HEK293 (cell line): Measurements from ENCODE around the gene PLA2G4A.

ENCODE experiments used
- CTCF ChIA-PET: fragments of 350-600 bp; formaldehyde crosslinking; extraction: SDS; loops from one replicate; lab custom pipeline; 2021; ENCODE audit warnings: antibody characterized with exemption; lab: Yijun Ruan, JAX
- POLR2A ChIA-PET: fragments of 300-600 bp; formaldehyde crosslinking; extraction: SDS; loops from one replicate; lab custom pipeline; 2020; ENCODE audit warnings: antibody characterized with exemption, inconsistent platforms; lab: Yijun Ruan, JAX
- H3K27ac ChIP-seq: fragments of 200-500 bp; sonication (Bioruptor generic); 2 replicates; pipeline ENCODE4 v1.5.1; 2014; ENCODE audit warnings: low read depth, low read length, control low read depth, inconsistent platforms; ENCODE audit errors: extremely low read depth
- H3K36me3 ChIP-seq, 2 experiments: fragments of 200-500 bp in 1 of 2; sonication (Bioruptor generic) in 1 of 2; 1 replicate in 1 of 2; 2 replicates in 1 of 2; pipeline ENCODE4 v1.5.1; 2014 to 2017; ENCODE audit warnings: inconsistent platforms in 2 of 2, low read length in 2 of 2; ENCODE audit not compliant: control insufficient read depth in 2 of 2, insufficient read depth in 1 of 2
- H3K4me1 ChIP-seq: fragments of 200-500 bp; sonication (Bioruptor generic); 2 replicates; pipeline ENCODE4 v1.5.1; 2014; ENCODE audit warnings: mild to moderate bottlenecking, low read length, inconsistent platforms; ENCODE audit not compliant: control insufficient read depth, insufficient read depth
- H3K4me3 ChIP-seq: 2 replicates; pipeline ENCODE4 v1.5.1; 2011; ENCODE audit warnings: low read depth, mild to moderate bottlenecking, control low read depth, low read length, moderate library complexity
- H3K9me3 ChIP-seq: fragments of 200-500 bp; sonication (Bioruptor generic); 2 replicates; pipeline ENCODE4 v1.5.1; 2014; ENCODE audit warnings: low read depth, low read length, inconsistent platforms; ENCODE audit not compliant: control insufficient read depth, insufficient read depth
- AEBP2 ChIP-seq: fragments of 450-650 bp; formaldehyde crosslinking; IDR thresholded peaks from 2 replicates; pipeline ENCODE4 v1.5.1; 2016; ENCODE audit warnings: missing biosample characterization, missing genetic modification characterization, borderline replicate concordance
- ATF2 ChIP-seq: fragments of 450-650 bp; formaldehyde crosslinking; IDR thresholded peaks from 2 replicates; pipeline ENCODE4 v1.5.1; 2016; ENCODE audit warnings: missing biosample characterization, missing genetic modification characterization, low read depth
- INSM2 ChIP-seq: fragments of 450-650 bp; formaldehyde crosslinking; IDR thresholded peaks from 2 replicates; pipeline ENCODE4 v1.5.1; 2016; ENCODE audit warnings: missing biosample characterization, missing genetic modification characterization
- TRIM28 ChIP-seq: IDR thresholded peaks from 2 replicates; pipeline ENCODE4 v1.6.1; 2011; ENCODE audit warnings: low read length, control low read depth, borderline replicate concordance
- ZNF114 ChIP-seq: fragments of 450-650 bp; formaldehyde crosslinking; IDR thresholded peaks from 2 replicates; pipeline ENCODE4 v1.5.0; 2017; ENCODE audit warnings: missing biosample characterization, missing genetic modification characterization
- ZNF140 ChIP-seq: fragments of 450-650 bp; formaldehyde crosslinking; IDR thresholded peaks from 2 replicates; pipeline ENCODE4 v1.5.1; 2016; ENCODE audit warnings: missing biosample characterization, missing genetic modification characterization
- ZNF266 ChIP-seq: fragments of 450-650 bp; formaldehyde crosslinking; IDR thresholded peaks from 2 replicates; pipeline ENCODE4 v1.5.1; 2016; ENCODE audit warnings: missing biosample characterization, missing genetic modification characterization, low read depth
- ZNF280D ChIP-seq: fragments of 450-650 bp; formaldehyde crosslinking; IDR thresholded peaks from 2 replicates; pipeline ENCODE4 v1.5.1; 2016; ENCODE audit warnings: missing biosample characterization, missing genetic modification characterization
- ZNF350 ChIP-seq: fragments of 450-650 bp; formaldehyde crosslinking; IDR thresholded peaks from 2 replicates; pipeline ENCODE4 v1.5.0; 2017; ENCODE audit warnings: missing biosample characterization, mild to moderate bottlenecking, missing genetic modification characterization
- ZNF362 ChIP-seq: fragments of 450-650 bp; formaldehyde crosslinking; IDR thresholded peaks from 2 replicates; pipeline ENCODE4 v1.5.1; 2016; ENCODE audit warnings: missing biosample characterization, missing genetic modification characterization
- ZNF366 ChIP-seq: fragments of 450-650 bp; formaldehyde crosslinking; conservative IDR thresholded peaks from 2 replicates; pipeline ENCODE4 v1.5.1; 2016; ENCODE audit warnings: missing biosample characterization, missing genetic modification characterization
- ZNF518A ChIP-seq: fragments of 450-650 bp; formaldehyde crosslinking; conservative IDR thresholded peaks from 2 replicates; pipeline ENCODE4 v1.5.1; 2016; ENCODE audit warnings: low read depth, missing biosample characterization, missing genetic modification characterization
- ZNF645 ChIP-seq: fragments of 450-650 bp; formaldehyde crosslinking; IDR thresholded peaks from 2 replicates; pipeline ENCODE4; 2016; ENCODE audit warnings: missing biosample characterization, missing genetic modification characterization
- ZNF747 ChIP-seq: fragments of 450-650 bp; formaldehyde crosslinking; IDR thresholded peaks from 2 replicates; pipeline ENCODE4 v1.5.1; 2016; ENCODE audit warnings: missing biosample characterization, missing genetic modification characterization

The PLA2G4A gene

GRCh38 chr1:186900539-186901237, 71.9 kb downstream of the PLA2G4A start:
- POLR2A ChIA-PET: no interaction called here
- no peak overlapping the region for H3K27ac ChIP-seq
- no peaks in the 10 kb centered on the region for H3K9me3 ChIP-seq
- no peak overlapping the region for H3K4me3 ChIP-seq
- H3K36me3 ChIP-seq: no peaks in the 10 kb centered on the region
- TF ChIP-seq ZNF645 (tag by site-specific recombination): no peak
- no peak for TF ChIP-seq ZNF518A (tag by site-specific recombination)
- peak; percentile 52; the same call in 1 of the 2 replicates for TF ChIP-seq ATF2 (tag by site-specific recombination)
- no peak for TF ChIP-seq ZNF140 (tag by site-specific recombination)
- TF ChIP-seq ZNF362 (tag by site-specific recombination): no peak
- TF ChIP-seq ZNF114 (tag by site-specific recombination): no peak
- no peak for TF ChIP-seq INSM2
- TF ChIP-seq ZNF266: no peak
- TF ChIP-seq, all 188 proteins: peak for 1
- CTCF ChIA-PET: no interaction called here
- H3K4me1 ChIP-seq: no peaks in the 10 kb centered on the region

- CTCF ChIA-PET: no interaction called here
- Histone ChIP-seq H3K36me3 (no peaks in the 10 kb centered on the region), H3K9me3 (no peaks in the 10 kb centered on the region)
- TF ChIP-seq TRIM28 (no peak), AEBP2 (no peak), ZNF366 (tag by site-specific recombination) (no peak), ZNF747 (tag by site-specific recombination) (no peak), ZNF280D (tag by site-specific recombination) (no peak), ZNF350 (tag by site-specific recombination) (no peak)
- TF ChIP-seq, all 188 proteins: peak for 0
- Histone ChIP-seq H3K4me1 (no peaks in the 10 kb centered on the region), H3K27ac (no peak overlapping the region), H3K4me3 (no peak overlapping the region)
- POLR2A ChIA-PET: no interaction called here
Observed at GRCh38 chr1:186901631-186902030, 72.9 kb downstream of the PLA2G4A start.
